Anterior cingulate cortex (tissue), 58 donors: ENCODE measurements around the gene SCARB2.

Source experiments
- DNase-seq, 58 donors: peaks; one replicate each; lab custom pipeline; 2025; lab: John Stamatoyannopoulos, UW

SCARB2 gene

GRCh38 chr4:76200771-76201231 is 12.8 kb downstream of the SCARB2 start:
- DNase-seq: no peak

DNA sequence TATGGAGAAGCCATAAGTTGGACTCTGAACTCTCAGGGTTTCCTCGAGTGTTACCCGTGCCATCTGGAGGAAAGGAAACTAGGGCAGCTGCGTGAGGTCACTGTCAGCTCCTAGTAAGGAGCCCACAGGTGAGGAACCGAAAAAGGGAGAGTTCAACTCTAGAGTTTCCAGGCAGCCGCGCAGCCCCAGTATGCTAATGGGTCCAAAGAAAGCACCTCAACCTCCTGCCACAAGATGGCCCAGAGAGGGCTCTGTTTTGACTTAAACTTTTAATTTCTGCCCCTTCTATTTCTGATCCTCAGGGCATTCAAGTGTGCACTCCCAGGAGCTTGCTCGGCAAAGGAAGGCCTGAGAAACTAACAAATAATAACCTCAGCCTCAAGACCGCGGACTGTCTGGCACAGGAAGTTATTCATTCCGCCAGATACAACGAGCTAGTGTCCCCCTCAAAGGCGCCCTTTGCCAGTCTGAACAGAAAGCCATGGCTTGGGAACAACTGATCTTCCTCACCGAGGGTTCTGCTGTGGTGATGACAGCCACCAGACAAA is 13.9 kb downstream of the SCARB2 start:
- DNase-seq: peak in 53 of 58 donors; percentile 3 to 84 (median 56)

- peak in 49 of 58 donors; percentile 4 to 83 (median 44) for DNase-seq
These were observed 15.0 kb downstream of the SCARB2 start for GRCh38 chr4:76198411-76199237.

DNA sequence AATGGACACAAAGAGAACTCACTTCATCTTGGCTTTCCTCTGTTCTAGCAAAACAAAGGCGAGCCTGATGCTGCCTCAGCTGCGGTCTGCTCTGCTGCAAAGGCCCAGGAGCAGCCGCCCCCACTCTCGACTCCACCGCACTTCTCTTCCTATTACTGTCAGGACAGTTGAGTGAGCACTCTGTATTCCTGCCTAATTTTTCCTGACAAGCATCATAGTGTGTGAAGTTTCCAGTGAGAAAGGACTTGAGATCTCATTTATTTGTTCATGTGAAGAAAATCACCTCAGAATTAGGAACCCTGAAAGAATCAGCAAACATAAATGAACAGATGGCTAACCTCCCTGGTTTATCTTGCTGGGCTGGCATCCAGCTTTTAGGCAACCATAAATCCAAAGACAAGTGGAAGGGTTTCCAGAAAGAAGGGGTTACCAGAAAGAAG is 15.6 kb downstream of the SCARB2 start:
- peak in 55 of 58 donors; percentile 2 to 88 (median 64) for DNase-seq

DNA sequence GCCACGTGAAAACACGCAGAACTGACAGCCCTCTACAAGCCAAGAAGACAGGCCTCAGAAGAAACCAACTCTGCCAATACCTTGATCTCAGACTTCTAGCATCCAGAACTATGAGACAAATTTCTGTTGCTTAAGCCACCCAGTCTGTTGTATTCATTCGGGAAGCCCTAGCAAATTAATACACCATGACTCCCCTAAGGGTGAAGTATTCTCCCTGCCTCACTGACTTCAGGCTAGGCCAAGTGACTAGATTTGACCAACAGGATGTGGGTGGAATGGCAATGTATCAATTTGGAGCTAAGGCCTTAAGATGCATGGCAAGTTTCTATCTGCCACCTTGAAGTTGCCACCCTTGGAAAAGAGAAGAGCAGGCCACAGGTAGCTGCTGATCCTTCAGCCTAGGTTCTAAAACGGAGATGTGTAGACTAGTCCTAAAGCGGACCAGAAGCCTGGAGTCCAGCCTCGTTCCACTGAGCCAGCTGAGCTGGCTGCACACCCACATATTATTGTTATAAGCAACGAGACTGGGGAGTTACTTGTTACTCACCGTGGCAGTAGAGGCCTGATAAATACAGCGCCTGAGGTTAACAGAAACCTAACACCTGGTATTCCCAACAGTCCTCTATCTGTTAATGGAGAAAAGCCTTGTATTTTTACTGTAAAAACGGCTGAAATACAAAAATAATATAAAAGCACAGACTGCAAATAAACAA is 16.4 kb downstream of the SCARB2 start:
- DNase-seq: no peak

GRCh38 chr4:76196376-76196775 is 17.2 kb downstream of the SCARB2 start:
- DNase-seq: no peak

DNA sequence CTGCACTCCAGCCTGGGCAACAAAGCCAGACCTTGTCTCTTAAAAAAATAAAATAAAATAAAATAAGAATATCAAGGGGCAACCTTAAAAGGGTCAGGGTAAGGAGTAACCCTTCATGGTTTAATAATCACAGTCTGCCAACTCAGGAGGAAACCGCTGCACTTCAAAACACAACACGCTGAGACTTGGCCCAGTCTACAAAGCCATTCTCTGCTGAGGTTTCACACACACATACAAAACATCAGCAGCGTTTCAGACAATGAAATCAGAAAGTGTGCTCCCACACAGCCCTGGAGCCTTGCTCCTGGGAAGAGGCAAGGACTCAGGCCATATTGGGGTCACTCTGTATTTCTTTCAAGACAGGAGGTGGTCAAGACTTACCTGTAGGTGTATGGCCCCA is 18.3 kb downstream of the SCARB2 start:
- DNase-seq: no peak

DNA sequence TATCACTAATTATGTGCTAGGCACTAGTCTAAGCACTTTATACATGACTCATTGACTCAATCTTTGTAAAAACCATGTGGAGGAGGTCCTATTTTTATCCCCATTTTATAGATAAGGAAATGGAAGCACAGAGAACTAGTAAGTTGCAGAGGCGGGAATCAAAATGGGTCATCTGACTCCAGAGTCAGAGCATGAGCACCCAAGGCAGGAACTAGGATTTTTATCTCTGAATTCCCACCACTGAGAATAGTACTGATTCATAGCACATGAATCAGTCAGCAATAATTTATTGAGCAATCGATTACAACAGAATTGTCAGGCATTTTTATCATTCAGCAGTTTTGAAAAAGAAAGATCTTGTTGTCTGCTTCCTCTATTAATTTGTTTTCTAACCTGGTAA is 19.3 kb downstream of the SCARB2 start:
- DNase-seq: no peak

DNA sequence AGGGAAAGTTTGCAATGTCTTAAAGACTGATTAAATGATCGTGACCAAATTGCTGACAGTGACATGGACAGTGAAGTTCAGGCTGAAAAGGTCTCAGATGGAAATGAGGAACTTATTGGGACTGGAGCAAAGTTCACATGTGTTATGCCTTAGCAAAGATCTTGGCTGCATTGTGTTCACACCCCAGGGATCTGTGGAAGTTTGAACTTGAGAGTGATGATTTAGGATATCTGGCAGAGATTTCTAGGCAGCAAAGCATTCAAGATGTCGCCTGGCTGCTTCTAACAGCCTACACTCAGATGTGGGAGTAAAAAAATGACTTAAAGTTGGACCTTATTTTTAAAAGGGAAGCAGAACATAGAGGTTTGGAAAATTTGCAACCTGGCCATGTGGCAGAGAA is 21.4 kb downstream of the SCARB2 start:
- DNase-seq: no peak

- peak in 3 of 58 donors; percentile 18 to 49 (median 37) for DNase-seq
These were observed 25.1 kb downstream of the SCARB2 start for GRCh38 chr4:76188557-76188956.

- no peak for DNase-seq
These were observed 25.5 kb downstream of the SCARB2 start for GRCh38 chr4:76188149-76188548.

- no peak for DNase-seq
These were observed 26.5 kb downstream of the SCARB2 start for GRCh38 chr4:76187152-76187551.

- DNase-seq: no peak
These were observed 31.2 kb downstream of the SCARB2 start for GRCh38 chr4:76182463-76182862.

DNA sequence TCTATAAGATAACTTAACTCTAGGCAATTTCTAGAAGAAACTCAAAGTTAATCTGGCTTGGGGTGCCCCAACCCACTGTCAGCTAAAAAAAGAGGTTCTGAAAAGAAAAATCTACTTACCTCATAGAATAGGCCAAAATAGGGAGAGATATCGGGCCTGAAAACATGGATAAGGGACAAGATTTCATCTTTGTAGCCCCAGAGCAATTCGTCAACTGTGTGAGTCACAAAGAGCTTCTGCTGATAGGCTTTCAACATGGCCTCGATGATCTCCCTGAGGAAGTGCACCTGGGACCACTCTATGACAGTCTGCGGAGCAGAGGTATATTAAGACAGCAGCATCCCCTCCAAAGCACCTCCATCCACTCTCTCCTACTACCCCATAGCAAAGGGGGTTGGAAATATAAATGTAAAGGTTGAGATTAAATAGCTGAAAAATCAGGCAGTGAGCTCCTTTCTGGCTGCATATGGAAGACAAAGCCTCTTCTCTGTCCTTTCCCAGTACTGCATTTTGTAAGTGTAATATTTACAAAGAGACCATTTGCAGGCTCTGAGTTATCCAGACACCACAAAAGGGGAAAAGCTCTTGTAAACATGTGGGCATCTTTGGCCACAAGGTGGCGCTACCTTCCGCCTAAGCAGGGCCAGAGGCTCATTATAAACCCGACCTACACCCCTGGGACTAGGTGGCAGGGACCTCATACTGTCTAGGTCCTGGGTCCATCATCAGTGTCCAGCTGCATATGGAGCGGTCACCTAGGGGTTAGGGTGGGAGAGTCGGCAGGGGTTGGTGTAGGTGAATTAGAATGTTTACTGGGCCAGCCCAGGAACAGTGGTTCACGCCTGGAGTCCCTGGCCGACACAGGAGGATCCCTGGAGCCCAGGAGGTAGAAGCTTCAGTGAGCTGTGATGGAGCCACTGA is 34.0 kb downstream of the SCARB2 start:
- peak in 55 of 58 donors; percentile 19 to 92 (median 71) for DNase-seq

DNA sequence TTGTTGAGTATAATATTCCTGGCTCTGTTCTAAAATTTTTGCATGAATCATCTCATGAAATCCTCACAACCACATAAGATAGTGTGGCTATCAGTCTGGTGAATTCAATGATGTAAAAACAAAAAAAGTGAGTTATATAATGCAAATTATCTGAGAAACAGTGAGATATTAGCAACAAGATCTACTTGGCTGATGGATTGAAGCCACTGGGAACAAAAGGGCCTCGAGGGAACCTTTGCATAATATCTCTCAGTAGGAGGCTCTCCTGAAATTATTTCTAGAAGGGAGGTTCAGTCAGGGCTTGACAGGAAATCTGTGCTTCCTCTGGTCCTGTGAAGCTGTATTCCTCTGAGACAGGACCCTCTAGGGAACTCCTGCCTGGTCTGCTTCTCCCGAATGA is 35.3 kb downstream of the SCARB2 start:
- DNase-seq: no peak

GRCh38 chr4:76177709-76178108 is 35.9 kb downstream of the SCARB2 start:
- DNase-seq: no peak

GRCh38 chr4:76175336-76175735 is 38.3 kb downstream of the SCARB2 start:
- DNase-seq: no peak

GRCh38 chr4:76174216-76174615 is 39.4 kb downstream of the SCARB2 start:
- no peak for DNase-seq

DNA sequence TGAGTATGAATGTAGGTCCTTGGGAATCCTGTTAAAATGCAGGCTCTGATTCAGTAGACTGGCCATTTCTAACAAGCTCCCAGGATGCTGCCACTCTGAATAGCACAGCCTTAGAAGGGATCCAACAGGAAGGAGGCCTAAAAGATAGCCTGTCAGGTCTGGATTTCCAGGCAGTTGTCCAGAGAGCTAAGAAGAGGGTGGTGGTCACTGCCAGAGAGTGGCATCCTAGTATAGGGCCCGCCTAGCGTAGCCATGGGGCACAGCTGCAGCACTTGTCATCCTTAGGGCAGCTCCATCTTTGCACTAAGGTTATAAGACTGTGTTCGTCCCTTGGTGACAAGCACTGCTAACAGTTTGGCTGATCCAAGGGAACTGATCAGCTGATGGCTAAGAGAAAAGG is 44.9 kb downstream of the SCARB2 start:
- DNase-seq: no peak

DNA sequence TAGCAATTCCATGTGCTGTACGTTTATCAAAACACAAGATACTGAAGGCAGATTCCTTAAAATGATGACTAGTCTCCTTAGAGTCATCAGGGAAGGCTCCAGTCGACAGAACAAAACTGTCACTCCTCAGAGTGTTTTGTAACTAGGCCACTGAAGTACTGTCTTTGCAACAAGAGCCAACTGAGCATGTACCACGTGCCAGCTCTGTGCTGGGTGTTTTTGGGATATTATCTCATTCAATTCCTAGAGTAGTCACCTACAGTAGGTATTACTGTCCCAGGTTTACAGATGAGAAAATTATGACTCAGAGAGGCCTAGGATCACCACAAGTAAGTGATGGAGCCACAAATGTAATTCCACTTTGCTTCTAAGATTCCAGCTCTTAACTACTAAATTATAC is 47.1 kb downstream of the SCARB2 start:
- no peak for DNase-seq
